Measurements from ENCODE around the gene HSD11B1L.

HSD11B1L gene, protein sequence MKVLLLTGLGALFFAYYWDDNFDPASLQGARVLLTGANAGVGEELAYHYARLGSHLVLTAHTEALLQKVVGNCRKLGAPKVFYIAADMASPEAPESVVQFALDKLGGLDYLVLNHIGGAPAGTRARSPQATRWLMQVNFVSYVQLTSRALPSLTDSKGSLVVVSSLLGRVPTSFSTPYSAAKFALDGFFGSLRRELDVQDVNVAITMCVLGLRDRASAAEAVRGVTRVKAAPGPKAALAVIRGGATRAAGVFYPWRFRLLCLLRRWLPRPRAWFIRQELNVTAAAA

DNA sequence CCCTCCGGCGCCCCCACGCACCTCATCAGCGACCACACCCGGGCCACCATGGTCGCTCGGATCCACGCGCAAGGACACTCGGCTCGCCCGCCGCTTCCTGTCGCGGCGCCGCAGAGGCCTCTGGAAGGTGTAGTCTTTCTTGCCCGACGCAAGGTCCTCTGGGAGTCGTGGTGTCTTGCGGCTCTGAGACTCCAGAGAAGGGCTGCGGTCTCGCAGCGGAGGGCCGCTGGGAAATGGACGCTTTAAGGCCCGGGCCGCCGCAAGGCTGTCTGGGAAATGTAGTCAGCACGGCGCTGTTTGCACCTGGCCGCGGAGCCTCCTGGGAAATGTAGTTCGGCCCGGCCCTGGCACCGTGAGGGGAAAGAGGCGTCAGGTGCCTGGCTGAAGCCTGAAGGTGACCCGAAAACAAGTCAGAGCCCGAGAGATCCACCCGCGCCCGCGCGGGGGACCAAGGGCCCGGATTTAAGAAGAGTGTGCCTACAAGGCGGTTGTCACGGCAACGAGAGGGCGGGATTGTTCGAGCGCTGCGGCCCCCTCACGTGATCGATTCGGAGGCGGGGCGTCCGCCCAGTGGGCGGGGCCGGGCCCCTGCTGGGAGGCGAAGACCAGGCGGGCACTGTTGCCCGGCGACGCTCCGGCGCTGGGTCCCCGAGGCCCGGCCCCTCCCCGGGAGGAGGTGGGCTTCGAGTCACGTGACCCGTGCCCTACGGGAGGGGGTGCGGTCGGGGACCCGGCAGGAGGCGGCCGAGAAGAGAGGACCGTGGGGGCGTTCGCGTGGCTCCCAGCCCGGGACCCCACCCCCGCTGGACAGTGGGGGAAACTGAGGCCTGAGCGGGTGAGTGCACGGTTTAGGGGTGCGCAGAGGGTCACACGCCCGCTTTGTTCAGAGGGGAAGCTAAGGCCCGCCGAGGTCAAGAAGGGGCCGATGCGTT, at the start of gene HSD11B1L, which contains the start of gene MICOS13:
Gene HSD11B1L (plus strand): TSS at position 591 of the 932 bp plus-strand sequence. CDS start 3,806 bp downstream, outside the sequence.
Gene MICOS13 (minus strand): TSS at position 80 of the 932 bp plus-strand sequence. CDS start 30 bp downstream, at position 50.
- peak; percentile 96 for DNase-seq

DNA sequence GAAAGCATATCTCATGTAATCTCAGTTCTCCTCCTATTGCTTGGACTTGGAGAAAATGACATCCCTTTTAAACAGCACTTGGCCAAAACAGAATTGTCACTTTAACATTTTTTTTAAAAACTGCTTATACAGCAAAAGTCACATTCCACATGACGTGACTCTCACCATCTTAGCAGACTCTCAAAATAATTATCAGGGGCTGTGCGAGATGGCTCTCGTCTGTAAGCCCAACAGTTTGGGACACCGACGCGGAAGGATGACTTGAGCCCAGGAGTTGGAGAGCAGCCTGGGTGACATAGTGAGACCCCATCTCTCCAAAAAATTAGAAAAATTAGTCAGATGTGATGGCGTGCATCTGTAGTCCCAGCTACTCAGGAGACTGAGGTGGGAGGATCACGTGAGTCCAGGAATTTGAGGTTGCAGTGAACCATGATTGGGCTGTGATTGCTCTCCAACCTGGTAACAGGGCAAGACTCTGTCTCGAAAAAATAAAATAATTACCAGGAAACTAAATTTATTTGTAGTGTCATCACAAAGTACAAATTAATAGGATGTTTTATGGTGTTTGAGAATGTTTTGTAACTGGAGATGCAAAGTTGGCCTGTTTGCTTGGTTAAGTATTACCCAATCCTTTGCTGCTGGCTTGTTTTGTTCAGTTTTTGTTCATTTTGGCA, 49.1 kb upstream of the HSD11B1L start:
- DNase-seq = no peak

DNA sequence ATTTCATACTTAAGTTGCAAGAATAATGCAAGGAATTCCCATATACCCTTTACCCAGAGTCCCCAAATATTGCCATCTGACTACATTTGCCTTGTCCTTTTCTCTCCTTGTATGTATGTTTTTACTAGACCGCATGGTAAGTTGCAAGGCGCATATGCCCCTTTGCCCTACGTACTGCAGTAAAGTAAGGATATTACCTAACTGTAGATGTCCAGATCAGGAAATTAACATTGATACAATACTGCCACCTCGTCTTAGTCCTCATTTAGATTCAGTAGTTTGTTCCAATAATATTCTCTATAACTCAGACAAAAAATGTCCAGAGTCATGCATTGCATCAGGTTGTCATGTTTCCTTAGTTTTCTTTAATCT, 48.6 kb upstream of the HSD11B1L start:
- no peak for DNase-seq

DNA sequence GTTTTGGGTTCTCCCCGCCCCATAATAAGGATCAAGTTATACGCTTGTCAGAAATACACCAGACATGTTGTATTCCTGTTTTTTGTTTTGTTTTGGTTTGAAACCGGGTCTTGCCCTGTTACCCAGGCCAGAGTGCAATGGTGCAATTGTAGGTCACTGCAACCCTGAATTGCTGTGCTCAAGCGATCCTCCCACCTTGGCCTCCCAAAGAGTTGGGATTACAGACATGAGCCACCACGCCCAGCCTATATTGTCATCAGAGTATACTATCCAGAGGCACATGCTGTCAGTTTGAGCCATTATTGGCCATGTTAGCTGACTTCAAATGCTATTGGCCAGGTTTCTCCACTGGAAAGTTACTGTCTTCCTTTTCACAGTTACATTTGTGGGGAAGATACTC, 48.2 kb upstream of the HSD11B1L start:
- no peak for DNase-seq

DNA sequence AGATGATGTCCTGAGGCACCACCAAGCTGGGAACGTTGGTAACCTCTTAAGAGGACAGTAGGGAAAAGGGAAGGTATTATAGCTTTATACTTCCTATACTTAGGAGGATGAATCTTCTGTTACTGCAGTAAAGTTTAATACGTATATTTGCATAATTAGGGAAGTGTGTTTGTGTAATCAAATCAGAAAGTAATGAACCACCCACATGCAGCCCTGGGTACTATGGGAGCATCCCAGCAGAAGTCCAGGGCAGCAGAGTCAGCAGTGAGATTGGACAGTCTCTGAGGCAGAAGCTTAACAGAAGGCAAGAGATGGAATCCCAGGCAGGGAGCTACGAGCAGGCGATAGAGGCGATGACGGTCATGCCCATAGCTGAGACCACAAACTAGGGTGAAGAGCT, 45.4 kb upstream of the HSD11B1L start:
- no peak for DNase-seq

DNA sequence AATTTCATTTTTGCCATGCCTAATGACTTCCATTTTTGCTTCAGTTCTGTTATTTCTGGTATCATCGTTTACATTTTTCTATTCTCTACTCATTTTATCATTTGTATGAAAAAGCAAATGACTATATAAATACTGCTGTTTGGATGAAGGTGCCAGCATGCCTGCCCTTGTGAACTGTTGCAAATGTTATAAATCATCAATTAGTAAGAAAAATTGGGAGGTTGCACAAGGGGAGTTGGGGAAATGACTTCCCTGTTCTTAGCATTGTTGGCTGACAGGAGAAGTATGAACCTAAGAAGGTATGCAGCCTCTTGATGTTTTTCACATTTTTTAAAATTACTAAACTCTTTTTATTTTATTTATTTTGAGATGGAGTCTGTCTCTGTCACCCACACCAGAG, 42.9 kb upstream of the HSD11B1L start:
- DNase-seq = no peak

GRCh38 chr19:5641171-5641570, 39.7 kb upstream of the HSD11B1L start:
- DNase-seq = no peak

GRCh38 chr19:5642204-5642603, 38.6 kb upstream of the HSD11B1L start:
- DNase-seq = no peak

DNA sequence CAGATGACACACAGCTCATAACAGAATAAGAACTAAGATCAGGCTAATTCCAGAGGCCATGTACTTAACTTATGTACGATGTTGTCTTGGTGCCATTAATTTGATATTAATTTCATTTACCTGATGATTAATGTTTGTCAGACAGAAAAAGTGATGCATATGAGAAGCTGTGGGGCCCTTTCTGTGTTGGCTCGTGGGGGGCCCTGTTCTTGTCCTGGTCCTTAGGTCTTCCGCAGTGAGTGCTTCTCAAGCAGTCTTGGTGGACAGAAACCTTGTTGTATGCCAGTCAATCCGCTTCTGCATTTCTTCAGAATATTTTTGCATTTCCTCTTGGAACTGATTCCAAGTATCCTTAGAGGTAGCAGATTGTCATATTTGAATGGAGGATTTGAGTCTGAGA, 37.8 kb upstream of the HSD11B1L start:
- no peak for DNase-seq

- DNase-seq = no peak
Observed at GRCh38 chr19:5644037-5644436, 36.8 kb upstream of the HSD11B1L start.

DNA sequence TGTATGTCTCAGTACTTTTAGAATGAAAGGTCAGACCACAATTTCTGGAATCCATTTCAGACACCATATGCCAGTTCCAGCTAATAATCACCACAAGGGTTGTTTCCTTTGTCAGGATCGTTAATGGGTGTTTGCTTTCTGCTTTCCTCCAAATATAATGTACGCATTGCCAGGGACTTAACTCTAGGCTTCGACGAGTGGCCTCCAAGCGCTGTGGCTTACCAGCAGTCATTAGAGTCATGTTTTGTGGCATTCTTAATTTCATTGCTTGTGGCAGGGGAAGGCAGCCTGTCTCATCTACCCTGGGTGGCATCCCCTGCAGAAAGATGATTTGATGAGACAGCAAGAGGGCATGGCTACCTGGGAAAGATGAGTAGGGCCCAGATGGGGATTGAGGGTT, 35.4 kb upstream of the HSD11B1L start:
- no peak for DNase-seq

DNA sequence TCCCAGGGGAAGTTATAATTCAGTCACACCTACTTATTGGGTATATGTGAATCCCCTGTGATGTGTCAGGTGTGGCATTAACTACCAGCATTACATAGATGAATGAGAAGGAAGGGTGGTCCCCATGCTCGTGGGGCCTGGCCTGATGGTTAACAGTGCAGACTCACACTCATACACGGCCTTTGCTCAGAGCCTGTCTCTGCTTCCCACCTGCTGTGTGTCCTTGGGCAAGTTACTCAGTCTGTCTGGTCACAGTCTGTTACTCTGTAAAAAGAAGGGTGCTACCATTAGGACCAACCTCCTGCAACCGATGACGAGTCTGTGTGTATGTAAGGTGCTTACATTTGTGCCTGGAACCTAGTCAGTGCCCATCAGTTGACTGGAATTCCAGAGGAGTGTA, 34.1 kb upstream of the HSD11B1L start:
- no peak for DNase-seq

DNA sequence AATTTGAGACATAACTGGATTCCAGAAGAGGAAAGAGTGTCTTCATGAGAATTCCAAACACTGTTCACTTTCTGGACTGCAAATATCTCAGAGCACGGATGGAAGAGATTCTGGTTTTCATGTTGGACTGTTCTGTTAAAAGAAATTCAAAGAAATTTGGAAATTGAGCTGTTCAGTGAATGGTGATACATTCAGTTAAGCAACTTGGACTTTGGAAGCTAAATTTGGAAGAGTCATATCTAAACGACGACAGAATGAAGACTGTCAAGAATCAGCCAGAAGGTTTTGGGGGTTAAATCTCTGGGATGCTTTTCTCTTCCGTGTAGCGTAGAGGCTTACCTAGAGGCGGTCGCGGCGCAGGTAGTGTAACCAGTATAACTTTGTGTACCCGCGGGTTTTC, 32.4 kb upstream of the HSD11B1L start:
- DNase-seq = no peak

DNA sequence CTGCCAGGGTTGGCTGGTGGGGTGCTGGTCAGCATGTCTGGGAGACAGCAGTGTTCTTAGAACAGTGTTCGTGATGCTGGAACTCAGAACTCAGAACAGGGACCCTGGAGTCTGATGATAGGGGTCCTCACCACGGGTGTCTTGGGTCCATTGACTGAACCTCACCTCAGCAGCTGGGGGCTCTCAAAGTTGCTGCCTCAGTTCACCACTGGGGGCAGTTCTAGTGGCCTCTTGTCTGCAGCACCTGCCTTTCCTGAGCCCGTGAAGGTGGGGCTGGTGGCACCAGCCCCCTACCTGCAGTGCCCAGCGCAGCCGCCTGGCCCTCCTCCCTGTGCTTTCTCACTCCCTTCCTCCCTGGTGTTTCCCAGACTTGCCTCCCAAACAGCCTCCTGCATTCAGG, 29.5 kb upstream of the HSD11B1L start:
- DNase-seq = no peak

GRCh38 chr19:5652261-5652660, 28.6 kb upstream of the HSD11B1L start:
- no peak for DNase-seq

- DNase-seq = no peak
Observed at GRCh38 chr19:5654931-5655330, 25.9 kb upstream of the HSD11B1L start.

GRCh38 chr19:5655412-5655811, 25.4 kb upstream of the HSD11B1L start:
- no peak for DNase-seq

DNA sequence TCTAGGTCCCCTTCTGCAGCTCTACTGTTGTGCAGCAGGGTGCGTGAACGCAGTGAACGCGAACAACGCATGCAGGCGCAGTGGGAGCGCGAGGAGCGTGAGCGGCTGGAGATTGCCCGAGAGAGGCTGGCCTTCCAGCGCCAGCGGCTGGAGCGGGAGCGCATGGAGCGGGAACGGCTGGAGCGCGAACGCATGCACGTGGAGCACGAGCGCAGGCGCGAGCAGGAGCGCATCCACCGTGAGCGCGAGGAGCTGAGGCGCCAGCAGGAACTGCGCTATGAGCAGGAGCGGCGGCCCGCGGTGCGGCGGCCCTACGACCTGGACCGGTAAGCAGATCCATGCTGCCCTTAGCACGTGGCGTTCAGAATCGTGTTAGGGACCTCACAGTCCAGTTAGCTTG, 19.3 kb upstream of the HSD11B1L start:
- no peak for DNase-seq

DNA sequence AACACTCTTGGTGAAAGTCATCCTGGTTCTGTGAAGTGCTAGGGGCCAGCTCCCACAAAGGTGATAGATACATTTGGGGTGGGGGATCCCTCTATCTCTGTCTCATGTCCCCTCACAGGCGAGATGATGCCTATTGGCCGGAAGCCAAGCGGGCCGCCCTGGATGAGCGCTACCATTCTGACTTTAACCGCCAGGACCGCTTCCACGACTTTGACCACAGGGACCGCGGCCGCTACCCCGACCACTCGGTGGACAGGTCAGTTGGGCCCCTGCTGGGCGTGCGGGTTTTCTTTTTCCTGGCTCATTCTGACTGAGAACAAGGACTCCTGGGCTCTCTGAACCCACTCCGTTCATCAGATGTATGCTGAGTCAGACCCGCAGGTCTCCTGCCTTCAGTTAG, 16.9 kb upstream of the HSD11B1L start:
- no peak for DNase-seq

DNA sequence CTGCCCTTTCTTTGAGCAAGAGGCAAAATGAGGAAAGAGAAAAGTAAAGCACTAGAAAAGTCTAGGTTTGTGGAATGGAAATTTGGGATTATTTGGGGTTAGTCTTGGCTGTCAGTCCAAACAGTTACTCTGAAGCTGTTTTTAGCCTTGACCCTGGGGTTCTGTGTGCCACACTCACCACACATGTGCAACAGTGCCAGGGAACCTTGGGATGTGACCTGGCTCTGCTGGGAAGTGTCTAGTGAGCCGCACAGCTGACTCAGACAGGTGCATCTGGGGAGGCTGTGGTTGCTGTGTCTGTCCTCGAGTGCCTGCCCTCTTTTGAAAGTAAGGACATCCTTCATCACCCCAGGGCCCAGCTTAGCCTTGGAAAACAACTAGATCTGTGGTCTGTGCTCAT, 16.3 kb upstream of the HSD11B1L start:
- DNase-seq = no peak

GRCh38 chr19:5665781-5666513, 14.9 kb upstream of the HSD11B1L start:
- DNase-seq = no peak

DNA sequence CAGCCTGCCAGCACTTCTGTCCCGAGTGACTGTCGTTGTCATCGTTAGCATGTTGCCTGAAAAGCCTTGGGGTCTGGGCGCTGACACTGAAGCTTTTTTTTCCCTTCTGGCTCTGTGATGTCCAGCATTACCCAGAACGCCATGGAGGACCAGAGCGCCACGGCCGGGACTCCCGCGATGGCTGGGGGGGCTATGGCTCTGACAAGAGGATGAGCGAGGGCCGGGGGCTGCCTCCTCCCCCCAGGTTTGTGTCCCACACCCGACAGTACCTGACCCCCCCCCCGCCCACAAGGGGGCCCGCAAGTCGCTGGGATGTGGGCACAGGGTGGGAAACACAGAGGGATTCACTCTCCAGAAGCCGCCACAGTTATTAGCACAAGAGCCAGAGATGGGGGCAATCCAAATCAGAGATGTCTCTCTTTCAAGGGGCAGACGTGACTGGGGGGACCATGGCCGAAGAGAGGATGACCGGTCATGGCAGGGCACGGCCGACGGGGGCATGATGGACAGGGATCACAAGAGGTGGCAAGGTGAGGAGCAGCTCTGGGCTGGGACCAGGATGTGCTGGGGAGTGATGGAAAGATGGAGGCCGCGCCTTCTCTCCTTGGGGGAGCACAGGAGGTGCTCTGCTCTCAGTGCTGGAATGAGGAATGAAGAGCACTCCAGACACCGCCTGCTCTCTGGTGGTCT, 13.8 kb upstream of the HSD11B1L start:
- no peak for DNase-seq
